Fibroblast of mammary gland (primary cell): Measurements from ENCODE around the gene POLR3B.

Experiments used
- DNase-seq: peaks from one replicate; pipeline ENCODE4 v3.0.0-alpha.2; 2010; ENCODE audit warnings: low read depth
- H3K4me3 ChIP-seq: 2 replicates; pipeline ENCODE4 v1.5.1; 2011; ENCODE audit warnings: low read depth, mild to moderate bottlenecking, low read length, moderate library complexity; ENCODE audit not compliant: control insufficient read depth
- CTCF ChIP-seq: conservative IDR thresholded peaks from 2 replicates; pipeline ENCODE4 v1.5.1; 2011; ENCODE audit warnings: low read depth, low read length, inconsistent platforms; ENCODE audit not compliant: control insufficient read depth, insufficient read depth

POLR3B gene

GRCh38 chr12:106480251-106480650, 122.7 kb downstream of the POLR3B start:
- H3K4me3 ChIP-seq = no peak overlapping the region
- no peak for DNase-seq
- no peak for TF ChIP-seq CTCF

- DNase-seq = no peak
- H3K4me3 ChIP-seq = no peak overlapping the region
- TF ChIP-seq CTCF = no peak
These were observed 123.7 kb downstream of the POLR3B start for GRCh38 chr12:106481246-106481645.

- no peak for TF ChIP-seq CTCF
- H3K4me3 ChIP-seq = no peak overlapping the region
- no peak for DNase-seq
These were observed 130.1 kb downstream of the POLR3B start for GRCh38 chr12:106487664-106488063.

GRCh38 chr12:106488884-106489283, 131.3 kb downstream of the POLR3B start:
- no peak overlapping the region for H3K4me3 ChIP-seq
- DNase-seq = no peak
- TF ChIP-seq CTCF = no peak

DNA sequence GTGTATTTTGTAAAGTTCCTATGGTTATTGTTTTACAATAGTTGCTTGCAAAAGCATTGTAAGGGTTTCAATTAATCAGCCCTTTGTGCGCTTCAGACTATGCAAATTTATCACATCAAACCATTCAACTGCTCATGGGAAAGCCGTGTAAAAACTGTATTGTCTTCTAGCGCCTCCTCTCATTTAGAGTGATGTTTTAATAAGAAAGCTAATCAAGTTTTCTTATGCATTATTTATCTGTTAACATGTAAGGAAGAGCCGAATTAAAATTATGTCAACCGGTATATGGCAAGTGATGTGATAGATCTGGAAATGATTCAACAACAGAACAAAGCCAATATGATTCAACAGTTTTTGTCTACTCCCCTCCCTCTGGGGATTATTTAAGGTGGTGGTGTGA, 132.7 kb downstream of the POLR3B start:
- DNase-seq = no peak
- H3K4me3 ChIP-seq = no peak overlapping the region
- TF ChIP-seq CTCF = no peak

- no peak for DNase-seq
- no peak overlapping the region for H3K4me3 ChIP-seq
- no peak for TF ChIP-seq CTCF
These were observed 135.3 kb downstream of the POLR3B start for GRCh38 chr12:106492857-106493256.

GRCh38 chr12:106493531-106493930, 136.0 kb downstream of the POLR3B start:
- H3K4me3 ChIP-seq = no peak overlapping the region
- no peak for TF ChIP-seq CTCF
- DNase-seq = no peak
